HG03460 (cell line): Measurements from ENCODE around the gene SACM1L.
"Not testable (repeated sequence)": the region's sequence is repeated elsewhere in the genome, so short reads cannot be mapped to it uniquely, and the experiment has no call there.

Experiments
- ATAC-seq: cut with Tn5 transposase; IDR thresholded peaks from one replicate; pipeline ENCODE4 v1.9.1; 2021; ENCODE audit not compliant: unreplicated experiment

The SACM1L gene

DNA sequence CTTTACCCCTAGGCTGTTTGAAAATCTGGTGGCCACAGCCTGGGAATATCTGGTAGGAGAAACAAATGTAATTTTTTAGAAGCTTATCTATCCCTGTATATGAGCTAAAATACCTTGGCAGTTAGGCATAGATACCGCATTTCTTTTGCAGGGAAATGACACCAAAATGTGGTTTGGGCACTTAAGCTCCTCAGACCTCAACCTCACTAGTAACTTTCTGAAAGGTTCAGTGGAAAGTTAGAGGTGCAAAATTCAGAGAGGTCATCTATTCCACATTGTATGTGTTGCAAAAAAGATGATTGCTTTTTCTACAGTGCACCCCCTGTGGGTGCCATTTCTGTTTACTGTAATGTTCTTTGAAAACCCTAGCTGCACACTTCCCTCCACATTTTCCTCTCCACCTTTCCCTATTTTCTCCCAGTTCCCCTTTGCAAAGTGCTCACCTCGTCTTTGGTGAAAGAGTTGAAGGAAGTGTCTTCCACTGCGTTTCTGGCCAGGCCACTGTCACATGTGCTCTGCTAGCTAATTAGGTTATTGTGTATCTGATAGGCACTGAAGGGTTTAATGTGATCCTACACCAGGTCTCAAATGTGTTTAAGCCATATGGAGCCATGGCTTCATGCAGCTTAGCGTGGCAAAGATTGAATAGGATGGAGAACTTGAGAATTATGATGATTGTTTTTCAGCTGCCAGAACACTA lies 1.3 kb downstream of the SACM1L start:
- no peak for ATAC-seq

DNA sequence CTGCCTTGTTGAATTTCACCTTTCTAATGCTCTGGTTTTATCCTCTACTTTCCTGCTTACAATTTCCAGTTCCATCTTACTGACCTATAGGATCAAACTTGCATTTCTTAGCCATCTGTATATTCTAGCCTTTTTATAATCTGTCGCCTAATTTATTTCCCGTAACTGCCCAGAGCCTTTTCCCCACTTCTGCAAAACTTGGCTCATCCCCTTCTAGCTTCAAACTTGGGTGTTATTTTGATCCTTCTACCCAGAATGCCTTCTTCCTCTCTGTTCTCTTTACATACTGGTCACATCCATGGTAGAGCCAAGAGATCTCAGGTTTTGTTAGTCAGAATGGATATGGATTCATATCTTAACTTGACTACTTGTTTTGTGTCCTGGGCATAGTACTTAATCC lies 2.6 kb downstream of the SACM1L start:
- no peak for ATAC-seq

GRCh38 chr3:45692866-45693265 lies 3.7 kb downstream of the SACM1L start:
- no peak for ATAC-seq

GRCh38 chr3:45693941-45694521 lies 4.8 kb downstream of the SACM1L start:
- no peak for ATAC-seq

GRCh38 chr3:45695166-45695565 lies 6.0 kb downstream of the SACM1L start:
- not testable (repeated sequence) for ATAC-seq

DNA sequence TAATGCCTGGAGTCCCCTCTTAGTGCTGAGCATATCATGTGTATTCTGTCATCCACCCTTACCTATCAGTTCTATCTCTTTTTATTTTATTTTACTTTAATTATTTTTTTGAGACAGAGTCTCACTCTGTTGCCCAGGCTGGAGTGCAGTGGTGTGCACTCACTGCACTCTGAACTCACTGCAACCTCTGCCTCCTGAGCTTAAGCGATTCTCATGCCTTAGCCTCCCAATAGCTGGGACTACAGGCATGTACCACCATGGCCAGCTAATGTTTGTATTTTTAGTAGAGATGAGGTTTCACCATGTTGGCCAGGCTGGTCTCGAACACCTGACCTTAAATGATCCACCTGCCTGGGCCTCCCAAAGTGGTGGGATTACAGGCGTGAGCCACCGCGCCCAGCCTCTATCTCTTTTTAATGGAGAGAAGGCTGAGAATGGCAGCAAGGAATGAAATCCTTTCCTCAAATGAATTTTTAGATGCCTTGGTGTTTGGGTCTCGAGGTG lies 11.4 kb downstream of the SACM1L start:
- no peak for ATAC-seq

DNA sequence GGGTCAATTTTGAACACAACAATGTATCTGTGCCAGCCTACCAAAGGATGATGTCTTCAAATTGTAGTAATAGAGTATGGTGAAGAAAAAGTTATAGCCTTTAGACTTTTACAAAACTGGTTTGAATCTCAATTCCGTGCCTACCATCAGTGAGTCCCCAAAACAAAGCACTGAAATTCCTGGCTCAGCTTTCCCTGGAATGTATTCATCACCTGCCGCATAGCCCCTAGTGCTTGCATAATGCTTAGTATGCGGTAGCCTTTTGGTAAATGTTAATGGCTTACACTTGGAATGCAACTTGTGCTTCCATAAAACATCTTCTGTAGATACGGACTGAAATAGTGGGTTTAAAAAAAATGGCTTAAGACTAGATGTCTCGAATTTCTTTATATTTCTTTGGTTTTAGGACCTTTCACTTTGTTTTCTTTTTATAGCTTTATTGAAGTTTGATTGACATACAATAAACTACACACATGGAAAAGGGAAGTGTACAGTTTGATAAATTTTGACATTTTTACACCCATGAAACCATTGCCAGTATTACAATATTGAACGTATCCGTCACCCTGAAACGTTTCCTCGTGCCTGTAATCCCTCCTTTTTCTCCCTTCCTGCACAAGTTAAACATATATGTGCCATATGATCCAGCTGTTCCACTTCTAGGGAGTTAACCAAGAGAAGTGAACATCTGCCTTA lies 12.1 kb downstream of the SACM1L start:
- no peak for ATAC-seq

- ATAC-seq: no peak
These were observed 15.2 kb downstream of the SACM1L start for GRCh38 chr3:45704301-45704943.

DNA sequence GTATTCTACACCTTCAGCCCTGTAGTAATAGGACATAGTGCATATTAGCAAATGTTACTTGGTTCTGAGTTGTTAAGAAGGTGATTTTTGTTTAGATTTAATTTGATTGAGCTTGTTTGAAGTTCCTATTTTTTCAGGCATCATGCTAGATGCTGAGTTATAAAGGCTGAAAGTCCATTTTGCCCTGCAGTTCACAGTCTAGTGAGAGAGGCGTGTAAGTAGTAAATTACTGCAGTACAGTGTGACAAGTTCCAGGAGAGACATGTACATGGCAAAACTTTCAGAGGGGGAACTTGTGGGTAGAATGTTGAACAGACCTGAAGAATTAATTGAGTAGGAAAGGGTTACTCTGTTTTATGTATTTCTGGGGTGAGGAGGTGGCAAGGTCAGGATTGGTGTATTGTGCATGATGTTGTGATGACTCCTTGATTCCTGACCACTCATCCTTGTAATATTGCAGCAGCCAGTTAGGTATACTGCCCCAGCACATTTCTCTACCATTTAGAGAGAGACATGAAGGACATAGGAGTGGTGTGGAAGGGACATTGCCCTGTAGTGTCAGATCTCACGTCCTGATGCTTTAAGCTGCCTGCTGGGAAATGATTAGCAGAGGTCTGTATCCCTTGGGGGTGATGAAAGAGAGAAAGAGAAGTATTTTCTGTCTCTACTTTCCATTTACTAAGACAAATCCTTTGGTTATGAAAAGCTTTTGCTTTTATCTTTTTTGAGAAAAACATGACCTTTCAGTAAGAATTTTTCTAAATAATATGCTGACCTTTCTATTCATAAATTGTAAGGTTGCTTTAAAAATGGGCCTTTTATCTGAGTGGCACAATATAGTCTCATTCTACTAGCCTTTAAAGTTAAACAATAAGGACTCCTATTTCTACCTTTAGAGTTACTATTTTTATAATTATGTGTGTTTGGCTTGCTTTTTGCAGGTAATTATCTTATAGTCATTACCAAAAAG lies 16.9 kb downstream of the SACM1L start:
- ATAC-seq: no peak

DNA sequence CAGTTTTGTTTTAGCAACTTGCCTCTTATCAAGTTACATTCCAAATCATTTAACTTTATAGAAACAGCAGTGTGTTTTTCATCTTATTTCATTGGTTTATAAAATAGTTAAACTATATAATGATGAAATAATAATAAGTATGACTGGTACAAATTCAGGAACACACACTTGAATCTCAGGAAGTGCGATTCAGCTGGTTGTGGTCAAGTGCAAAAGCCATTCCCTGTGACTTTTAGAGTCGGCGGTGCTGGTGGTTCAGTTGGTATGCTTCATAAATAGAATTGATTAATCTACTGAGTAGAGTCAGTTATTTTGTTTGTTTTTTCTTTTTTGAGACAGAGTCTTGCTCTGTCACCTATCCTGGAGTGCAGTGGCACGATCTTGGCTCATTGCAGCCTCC lies 22.7 kb downstream of the SACM1L start:
- no peak for ATAC-seq

- no peak for ATAC-seq
These were observed 23.4 kb downstream of the SACM1L start for GRCh38 chr3:45712434-45713110.

GRCh38 chr3:45715945-45716344 lies 26.7 kb downstream of the SACM1L start:
- ATAC-seq: no peak

DNA sequence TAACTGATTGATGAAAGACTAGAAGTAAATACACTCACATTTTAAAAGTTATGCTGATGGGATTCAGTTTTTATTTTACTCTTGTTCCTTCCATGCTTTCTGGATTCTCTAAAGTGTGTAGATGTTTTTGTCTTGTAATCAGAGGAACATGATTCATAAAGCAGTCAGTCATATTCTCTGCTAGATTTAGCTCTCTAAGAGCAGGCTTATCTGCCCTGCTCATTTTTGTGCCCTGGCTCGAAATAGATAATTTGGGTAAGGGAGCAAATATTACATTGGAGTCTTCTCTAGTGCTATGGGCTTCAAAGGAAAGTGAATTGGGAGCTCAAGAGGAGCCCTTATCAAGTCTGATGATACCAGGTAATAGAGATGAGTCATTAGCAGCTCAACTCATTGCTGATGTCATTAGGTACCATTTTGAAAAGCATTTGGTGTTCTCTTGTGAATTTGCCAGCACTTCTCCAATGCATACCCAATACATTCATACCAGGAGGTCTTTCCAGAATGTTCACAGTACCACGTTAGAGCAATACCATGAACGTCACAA lies 27.7 kb downstream of the SACM1L start:
- ATAC-seq: no peak

- no peak for ATAC-seq
These were observed 30.7 kb downstream of the SACM1L start for GRCh38 chr3:45719655-45720487.

DNA sequence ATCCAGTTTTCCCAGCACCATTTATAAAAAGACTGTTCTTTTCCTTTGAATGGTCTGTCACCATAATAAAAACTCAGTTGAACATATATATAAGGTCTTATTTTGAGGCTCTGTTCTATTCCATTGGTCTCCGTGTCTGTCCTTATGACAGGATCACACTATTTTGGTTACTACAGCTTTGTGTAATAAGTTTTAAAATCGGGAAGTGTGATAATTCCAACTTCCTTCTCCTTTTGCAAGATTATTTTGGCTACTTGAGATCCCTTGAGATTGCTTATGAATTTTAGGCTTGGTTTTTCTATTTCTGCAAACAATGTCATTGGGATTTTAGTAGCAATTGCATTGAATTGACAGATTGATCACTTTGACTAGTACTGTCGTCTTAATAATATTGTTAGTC lies 35.7 kb downstream of the SACM1L start:
- ATAC-seq: no peak

- ATAC-seq: no peak
These were observed 40.4 kb downstream of the SACM1L start for GRCh38 chr3:45729614-45730013.

DNA sequence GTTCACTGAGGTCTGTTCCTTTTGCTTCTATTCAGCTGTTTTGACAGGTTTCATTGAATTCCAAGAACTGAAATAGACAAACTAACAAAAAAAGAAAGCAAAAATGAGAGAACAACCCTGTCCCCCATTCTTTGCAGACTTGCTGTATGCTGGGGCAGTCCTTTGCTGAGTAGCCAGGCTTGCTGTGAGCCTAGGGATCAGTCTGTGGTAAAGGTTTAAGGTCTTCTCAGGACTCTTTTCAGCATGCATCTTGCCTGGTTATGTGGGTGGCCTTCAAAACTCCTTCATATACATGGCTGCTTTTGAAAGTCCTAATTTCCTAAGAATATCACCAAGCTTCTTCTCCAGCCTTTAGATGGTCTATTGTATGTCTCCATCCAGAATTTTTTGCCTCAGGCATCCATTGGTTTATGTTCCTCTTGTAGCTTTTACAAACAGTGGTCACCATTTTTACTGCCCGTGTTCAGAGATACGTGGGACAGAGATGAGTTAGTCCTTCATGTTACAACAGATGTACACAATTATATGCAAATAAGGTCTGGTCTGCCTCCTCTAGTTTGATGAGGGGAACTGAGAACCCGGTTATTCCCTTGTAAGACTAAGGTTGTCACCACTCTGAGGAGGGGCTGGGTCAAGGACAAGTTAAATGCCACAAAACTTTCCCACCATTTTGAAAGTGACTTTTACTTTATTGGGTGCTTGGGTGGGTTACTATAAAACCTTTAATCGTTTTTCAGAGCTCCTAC lies 41.4 kb downstream of the SACM1L start:
- ATAC-seq: no peak

DNA sequence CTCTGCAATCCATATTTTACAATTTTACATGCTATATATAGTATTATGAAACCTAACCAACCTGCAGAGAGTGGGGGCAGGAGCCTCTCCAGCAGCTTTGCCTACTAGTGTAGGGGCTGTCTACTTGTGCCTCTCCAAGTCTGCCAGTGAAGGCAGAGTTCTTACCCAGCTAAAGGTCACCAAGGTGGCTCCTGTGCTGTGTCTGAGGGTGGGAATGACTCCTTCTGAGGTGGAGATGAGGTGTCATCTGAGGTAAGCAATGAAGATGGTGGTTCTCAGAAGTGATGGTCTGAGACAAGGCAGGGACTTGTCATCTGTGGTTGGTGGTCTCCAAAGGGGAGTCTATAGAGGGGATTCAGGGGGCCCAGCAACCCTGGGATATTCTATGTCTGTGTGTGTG lies 47.5 kb downstream of the SACM1L start:
- no peak for ATAC-seq
